ENCODE data around the gene ERC2.
A peak's percentile ranks its signal among the peaks of the same experiment; 100 is the strongest.

Gene ERC2

GRCh38 chr3:55615694-55616295, 852.5 kb downstream of the ERC2 start:
- Mint-ChIP-seq H3K36me3 (ENCODE audit: low read depth) (no peaks in the 10 kb centered on the region), H3K4me3 (no peak overlapping the region), H3K9me3 (no peaks in the 10 kb centered on the region), H3K4me1 (peaks cover 28% of the 10 kb centered on the region), H3K27me3 (ENCODE audit: low read depth) (peaks cover 23% of the 10 kb centered on the region), H3K27ac (no peak overlapping the region)
- no peak for TF ChIP-seq CTCF (IDR thresholded peaks at IDR 0.05; ENCODE audit: unreplicated experiment in 3 of 3)

- H3K4me3 Mint-ChIP-seq = no peak overlapping the region
- peaks cover 26% of the 10 kb centered on the region for H3K27me3 Mint-ChIP-seq (ENCODE audit: low read depth)
- no peak overlapping the region for H3K27ac Mint-ChIP-seq
- H3K4me1 Mint-ChIP-seq = peaks cover 34% of the 10 kb centered on the region
- no peaks in the 10 kb centered on the region for H3K9me3 Mint-ChIP-seq
- no peaks in the 10 kb centered on the region for H3K36me3 Mint-ChIP-seq (ENCODE audit: low read depth)
- no peak for TF ChIP-seq CTCF (IDR thresholded peaks at IDR 0.05; ENCODE audit: unreplicated experiment in 3 of 3)
Measured at GRCh38 chr3:55615039-55615693, 853.1 kb downstream of the ERC2 start.

- TF ChIP-seq CTCF (IDR thresholded peaks at IDR 0.05; ENCODE audit: unreplicated experiment in 3 of 3) = no peak
- no peak overlapping the region for H3K4me3 Mint-ChIP-seq
Measured at GRCh38 chr3:55611121-55611520, 857.1 kb downstream of the ERC2 start.

GRCh38 chr3:55609230-55609827, 858.9 kb downstream of the ERC2 start:
- H3K4me3 Mint-ChIP-seq = no peak overlapping the region
- no peaks in the 10 kb centered on the region for H3K36me3 Mint-ChIP-seq (ENCODE audit: low read depth)
- H3K9me3 Mint-ChIP-seq = no peaks in the 10 kb centered on the region
- peak overlapping the region; percentile 12 to 46 (median 22) for H3K27ac Mint-ChIP-seq
- TF ChIP-seq CTCF (IDR thresholded peaks at IDR 0.05; ENCODE audit: unreplicated experiment in 3 of 3) = peak in 2 of 3 experiments; percentile 24 to 28
- peaks cover 16% of the 10 kb centered on the region for H3K4me1 Mint-ChIP-seq
- peaks cover 15% of the 10 kb centered on the region for H3K27me3 Mint-ChIP-seq (ENCODE audit: low read depth)

More at GRCh38 chr3:55611121-55611520, 857.1 kb downstream of the ERC2 start:
- Mint-ChIP-seq H3K36me3 (ENCODE audit: low read depth) (no peaks in the 10 kb centered on the region), H3K27me3 (ENCODE audit: low read depth) (peaks cover 15% of the 10 kb centered on the region), H3K27ac (peak overlapping the region in 2 of 3 experiments; percentile 4 to 12), H3K4me1 (peaks cover 25% of the 10 kb centered on the region), H3K9me3 (no peaks in the 10 kb centered on the region)

GRCh38 chr3:55608301-55608937, 859.8 kb downstream of the ERC2 start:
- TF ChIP-seq CTCF (IDR thresholded peaks at IDR 0.05; ENCODE audit: unreplicated experiment in 3 of 3) = no peak
- Mint-ChIP-seq H3K4me1 (peaks cover 24% of the 10 kb centered on the region), H3K36me3 (ENCODE audit: low read depth) (no peaks in the 10 kb centered on the region), H3K27ac (no peak overlapping the region), H3K9me3 (no peaks in the 10 kb centered on the region), H3K27me3 (ENCODE audit: low read depth) (peaks cover 13% of the 10 kb centered on the region), H3K4me3 (no peak overlapping the region)
